Measurements from ENCODE around the gene TAAR9. TPM values are rescaled to one million over a fixed set of nuclear protein-coding genes. Genes with fewer than 3 reads are reported as not detected.

TAAR9 gene
- total and polyA plus RNA-seq, 2 donors from 2014 or later = not detected

GRCh38 chr6:132506461-132506860 lies 31.6 kb upstream of the TAAR9 start:
- no peak overlapping the region for H3K9ac ChIP-seq (ENCODE audit: low read length in 3 of 3)
- FAIRE-seq = no peak
- no peaks in the 10 kb centered on the region for H3K9me3 ChIP-seq (ENCODE audit: control insufficient read depth in 2 of 3, insufficient read depth in 1 of 3, low read length in 3 of 3)
- TF ChIP-seq, protein P1, sequence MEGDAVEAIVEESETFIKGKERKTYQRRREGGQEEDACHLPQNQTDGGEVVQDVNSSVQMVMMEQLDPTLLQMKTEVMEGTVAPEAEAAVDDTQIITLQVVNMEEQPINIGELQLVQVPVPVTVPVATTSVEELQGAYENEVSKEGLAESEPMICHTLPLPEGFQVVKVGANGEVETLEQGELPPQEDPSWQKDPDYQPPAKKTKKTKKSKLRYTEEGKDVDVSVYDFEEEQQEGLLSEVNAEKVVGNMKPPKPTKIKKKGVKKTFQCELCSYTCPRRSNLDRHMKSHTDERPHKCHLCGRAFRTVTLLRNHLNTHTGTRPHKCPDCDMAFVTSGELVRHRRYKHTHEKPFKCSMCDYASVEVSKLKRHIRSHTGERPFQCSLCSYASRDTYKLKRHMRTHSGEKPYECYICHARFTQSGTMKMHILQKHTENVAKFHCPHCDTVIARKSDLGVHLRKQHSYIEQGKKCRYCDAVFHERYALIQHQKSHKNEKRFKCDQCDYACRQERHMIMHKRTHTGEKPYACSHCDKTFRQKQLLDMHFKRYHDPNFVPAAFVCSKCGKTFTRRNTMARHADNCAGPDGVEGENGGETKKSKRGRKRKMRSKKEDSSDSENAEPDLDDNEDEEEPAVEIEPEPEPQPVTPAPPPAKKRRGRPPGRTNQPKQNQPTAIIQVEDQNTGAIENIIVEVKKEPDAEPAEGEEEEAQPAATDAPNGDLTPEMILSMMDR (IDR thresholded peaks at IDR 0.05; ENCODE audit: borderline replicate concordance, extremely low read depth, insufficient read depth) = no peak
- no peak overlapping the region for H3K27ac ChIP-seq (ENCODE audit: low read depth in 2 of 2, low read length in 2 of 2)
- no peak for DNase-seq
- H3K36me3 ChIP-seq (ENCODE audit: control insufficient read depth in 2 of 3, insufficient read depth in 3 of 3, low read length in 3 of 3) = peaks cover under 1 to 6% (median 4%) of the 10 kb centered on the region in 3 donors
- intact Hi-C loops (cut with DNase I) = no loop called here
- no peaks in the 10 kb centered on the region for H3K27me3 ChIP-seq (ENCODE audit: control insufficient read depth, insufficient read depth, low read length)
- H3K4me1 ChIP-seq (ENCODE audit: control insufficient read depth in 2 of 3, insufficient read depth in 2 of 3, low read depth in 1 of 3, low read length in 3 of 3) = peaks cover 0 to 25% (median 13%) of the 10 kb centered on the region in 3 donors
- no peak overlapping the region for H3K4me3 ChIP-seq (ENCODE audit: low read length in 3 of 3)

GRCh38 chr6:132506869-132507808 lies 30.9 kb upstream of the TAAR9 start:
- H3K9ac ChIP-seq (ENCODE audit: low read length in 3 of 3) = no peak overlapping the region
- intact Hi-C loops (cut with DNase I) = no loop called here
- no peak overlapping the region for H3K27ac ChIP-seq (ENCODE audit: low read depth in 2 of 2, low read length in 2 of 2)
- no peaks in the 10 kb centered on the region for H3K27me3 ChIP-seq (ENCODE audit: control insufficient read depth, insufficient read depth, low read length)
- no peak for FAIRE-seq
- H3K4me1 ChIP-seq (ENCODE audit: control insufficient read depth in 2 of 3, insufficient read depth in 2 of 3, low read depth in 1 of 3, low read length in 3 of 3) = peaks cover 0 to 25% (median 13%) of the 10 kb centered on the region in 3 donors
- peak overlapping the region in 1 of 3 donors; percentile 2 for H3K4me3 ChIP-seq (ENCODE audit: low read length in 3 of 3)
- no peak for DNase-seq
- peaks cover 0 to 3% (median 0%) of the 10 kb centered on the region in 3 donors for H3K36me3 ChIP-seq (ENCODE audit: control insufficient read depth in 2 of 3, insufficient read depth in 3 of 3, low read length in 3 of 3)
- no peaks in the 10 kb centered on the region for H3K9me3 ChIP-seq (ENCODE audit: control insufficient read depth in 2 of 3, insufficient read depth in 1 of 3, low read length in 3 of 3)
- TF ChIP-seq, protein P1 (IDR thresholded peaks at IDR 0.05; ENCODE audit: borderline replicate concordance, extremely low read depth, insufficient read depth) = no peak

DNA sequence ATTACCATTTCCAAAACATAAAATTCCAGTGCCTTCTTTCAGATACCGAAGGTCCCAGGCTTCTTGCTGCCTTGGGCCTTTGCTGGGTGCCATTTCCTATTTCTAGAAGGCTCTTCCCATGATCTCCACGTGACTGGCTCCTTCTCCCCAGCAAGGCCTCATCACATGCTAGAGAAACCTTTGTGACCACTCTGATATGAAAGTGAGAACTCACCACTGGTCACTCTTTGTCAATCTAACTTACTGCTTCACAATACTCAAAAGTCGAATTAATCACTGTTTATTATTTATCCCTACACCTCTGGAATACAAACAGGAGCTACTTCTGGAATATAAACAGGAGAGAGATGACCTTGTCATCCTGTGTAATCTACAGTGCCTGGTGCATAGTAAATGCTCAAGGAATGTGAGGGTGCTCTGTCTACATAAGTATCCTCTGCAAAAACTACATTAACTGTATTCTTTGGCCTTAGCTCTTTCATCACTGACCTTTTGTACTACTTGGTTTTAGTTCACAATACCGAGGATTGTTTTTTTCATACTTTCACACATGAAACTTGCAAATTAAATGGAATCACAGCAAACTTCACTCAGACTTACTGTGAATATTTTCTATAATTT lies 26.8 kb upstream of the TAAR9 start:
- H3K27ac ChIP-seq (ENCODE audit: low read depth in 2 of 2, low read length in 2 of 2) = peak overlapping the region; percentile 36 to 66
- H3K4me1 ChIP-seq (ENCODE audit: control insufficient read depth in 2 of 3, insufficient read depth in 2 of 3, low read depth in 1 of 3, low read length in 3 of 3) = peaks cover 0 to 27% (median 4%) of the 10 kb centered on the region in 3 donors
- intact Hi-C loops (cut with DNase I) = no loop called here
- H3K9ac ChIP-seq (ENCODE audit: low read length in 3 of 3) = no peak overlapping the region
- FAIRE-seq (no peak), DNase-seq (peak in 1 of 5 donors; percentile 9)
- no peaks in the 10 kb centered on the region for H3K36me3 ChIP-seq (ENCODE audit: control insufficient read depth in 2 of 3, insufficient read depth in 3 of 3, low read length in 3 of 3)
- H3K27me3 ChIP-seq (ENCODE audit: control insufficient read depth, insufficient read depth, low read length) = no peaks in the 10 kb centered on the region
- no peaks in the 10 kb centered on the region for H3K9me3 ChIP-seq (ENCODE audit: control insufficient read depth in 2 of 3, insufficient read depth in 1 of 3, low read length in 3 of 3)
- TF ChIP-seq, protein P1 (IDR thresholded peaks at IDR 0.05; ENCODE audit: borderline replicate concordance, extremely low read depth, insufficient read depth) = no peak
- peak overlapping the region in 2 of 3 donors; percentile 88 to 93 for H3K4me3 ChIP-seq (ENCODE audit: low read length in 3 of 3)

Data from kidney (tissue), 14 donors.